ENCODE measurements around the gene GRK7. TPM values are rescaled to one million over a fixed set of nuclear protein-coding genes. Genes with fewer than 3 reads are reported as not detected.

The GRK7 gene
- total RNA-seq, 1 experiment from 2014 or later, result not detected

GRCh38 chr3:141784096-141784495, 20.9 kb downstream of the GRK7 start:
- Histone ChIP-seq H2BK5ac (ENCODE audit: insufficient read length, low read length) (no peak overlapping the region), H4K5ac (ENCODE audit: insufficient read length, low read depth, low read length) (no peak overlapping the region), H2BK120ac (ENCODE audit: low read depth, low read length, poor library complexity, severe bottlenecking) (no peak overlapping the region), H3K9ac (ENCODE audit: extremely low read depth, insufficient read length, low read length) (no peak overlapping the region), H3T11ph (ENCODE audit: low read length) (no peak overlapping the region), H3K27me3 (ENCODE audit: insufficient read depth, low read length) (no peaks in the 10 kb centered on the region), H3K23me2 (ENCODE audit: insufficient read length, low read depth, low read length, poor library complexity, severe bottlenecking) (no peaks in the 10 kb centered on the region), H2BK15ac (ENCODE audit: low read depth, low read length) (no peak overlapping the region), H3K79me2 (ENCODE audit: insufficient read depth, low read length) (no peaks in the 10 kb centered on the region), H3K23ac (ENCODE audit: insufficient read length, low read depth, low read length) (no peak overlapping the region), H3K9me3 (ENCODE audit: control insufficient read depth, low read depth, low read length) (no peaks in the 10 kb centered on the region), H2BK12ac (ENCODE audit: insufficient read length, low read depth, low read length) (no peak overlapping the region), H3K56ac (ENCODE audit: insufficient read length, low read depth, low read length) (no peak overlapping the region), H3K18ac (ENCODE audit: insufficient read length, low read depth, low read length) (no peak overlapping the region), H4K20me1 (ENCODE audit: control insufficient read depth, insufficient read depth, insufficient read length) (no peaks in the 10 kb centered on the region), H2AFZ (ENCODE audit: low read length) (no peak overlapping the region), H3K4ac (ENCODE audit: low read depth, low read length) (no peak overlapping the region), H3K4me2 (ENCODE audit: insufficient read depth, insufficient read length, low read length) (no peak overlapping the region), H3K79me1 (ENCODE audit: insufficient read depth, low read depth, low read length, poor library complexity, severe bottlenecking) (no peaks in the 10 kb centered on the region), H4K8ac (replicated peaks; ENCODE audit: insufficient read length, low read depth, low read length) (no peak overlapping the region), H2AK5ac (ENCODE audit: insufficient read length, low read length) (no peak overlapping the region), H4K91ac (ENCODE audit: insufficient read length, low read depth, low read length) (no peak overlapping the region), H3K4me1 (ENCODE audit: insufficient read depth, low read length) (no peaks in the 10 kb centered on the region), H2BK20ac (ENCODE audit: low read depth, low read length, poor library complexity, severe bottlenecking) (no peak overlapping the region), H3K14ac (ENCODE audit: insufficient read depth, low read length) (no peak overlapping the region; the same call in 1 of the 2 replicates), H3K27ac (ENCODE audit: insufficient read length, low read depth, low read length) (no peak overlapping the region)
- no CpG with 5 or more reads among the region's 8 CpGs for WGBS (ENCODE audit: extremely low coverage, insufficient read length, low lambda C conversion rate)
- DNase-seq, result no peak
- Mint-ChIP-seq H3K27ac (no peak overlapping the region), H3K4me1 (peaks cover 0 to 5% of the 10 kb centered on the region in 2 experiments; a peak in 2 of 4 replicates), H3K36me3 (ENCODE audit: insufficient read depth in 1 of 3, low read depth in 3 of 3) (peaks cover 0 to 2% (median 0%) of the 10 kb centered on the region in 3 experiments; a peak in 1 of 7 replicates), H3K27me3 (ENCODE audit: low read depth) (no peaks in the 10 kb centered on the region; the same call in 1 of the 2 replicates), H3K4me3 (no peak overlapping the region), H3K9me3 (peaks cover 0 to 4% of the 10 kb centered on the region in 2 experiments; a peak in 1 of 5 replicates)
- TF ChIP-seq CTCF (conservative IDR thresholded peaks at IDR 0.05), result no peak
